HepG2 (cell line): Measurements from ENCODE around the gene PBOV1. TPM values are rescaled to one million over a fixed set of nuclear protein-coding genes. Genes with fewer than 3 reads are reported as not detected.

Source experiments
- ATAC-seq: fragments of 200-7000 bp; cut with Tn5 transposase; 3 replicates; pipeline ENCODE4 v1.9.1; 2020; ENCODE audit warnings: mild to moderate bottlenecking, moderate library complexity
- BruUV-seq: library from RNA; stranded (reverse); fragments of 400-500 nt; replicated peaks from 2 replicates; lab custom pipeline; 2021; lab: Mats Ljungman, UMichigan
- CTCF ChIA-PET: fragments of 300-600 bp; formaldehyde crosslinking; extraction: SDS; loops from one replicate; lab custom pipeline; 2021; ENCODE audit warnings: low total read pairs, inconsistent platforms, low intra/inter-chr PET ratio; lab: Yijun Ruan, JAX
- POLR2A ChIA-PET: fragments of 350-600 bp; sonication (Branson Sonifier 250); formaldehyde crosslinking; loops from one replicate; lab custom pipeline; 2020; ENCODE audit warnings: antibody characterized with exemption, inconsistent platforms; lab: Yijun Ruan, JAX
- DNase-seq: peaks from one replicate; pipeline ENCODE4 v3.0.0-alpha.2; 2015; ENCODE audit warnings: low spot score
- FAIRE-seq: peaks from 3 replicates; lab custom pipeline; 2011; peaks lifted over from hg19 to GRCh38; lab: Jason Lieb, UNC
- H2AFZ ChIP-seq: one replicate; pipeline ENCODE4 v1.6.1; 2011; ENCODE audit warnings: low read length, inconsistent platforms
- H3K27ac ChIP-seq: fragments of 300-600 bp; 3 replicates; pipeline ENCODE4 v1.8.0; 2011; ENCODE audit warnings: mixed run types, mild to moderate bottlenecking, mixed read lengths, low read length, inconsistent platforms; ENCODE audit not compliant: insufficient read depth; ENCODE audit errors: extremely low read length
- H3K27me3 ChIP-seq, 2 experiments: fragments of 200-600 bp in 1 of 2; 2 replicates in 1 of 2; 3 replicates in 1 of 2; pipeline versions ENCODE4 v1.6.0 to v1.8.0; 2011; ENCODE audit warnings: low read length in 2 of 2, mild to moderate bottlenecking in 2 of 2, moderate library complexity in 2 of 2, inconsistent platforms in 1 of 2; ENCODE audit not compliant: insufficient read depth in 2 of 2, control insufficient read depth in 1 of 2
- H3K36me3 ChIP-seq, 2 experiments: fragments of 200-600 bp in 1 of 2; replicated peaks in 1 of 2; 2 replicates in 1 of 2; 3 replicates in 1 of 2; pipeline versions ENCODE4 v1.5.1 to v1.8.0; 2011; ENCODE audit warnings: low read length in 2 of 2, inconsistent platforms in 1 of 2; ENCODE audit not compliant: insufficient read depth in 2 of 2, control insufficient read depth in 1 of 2
- H3K4me1 ChIP-seq: 2 replicates; pipeline ENCODE4 v1.5.1; 2012; ENCODE audit warnings: low read length, inconsistent platforms; ENCODE audit not compliant: insufficient read depth
- H3K4me2 ChIP-seq: 2 replicates; pipeline ENCODE4 v1.6.0; 2011; ENCODE audit warnings: low read depth, low read length, inconsistent platforms
- H3K4me3 ChIP-seq, 3 experiments: fragments of 200-600 bp in 1 of 3; sonication (generic), shearing (Covaris generic) in 1 of 3; replicated peaks in 1 of 3; 2 replicates each; pipeline ENCODE4 v1.5.1; 2011 to 2016; ENCODE audit warnings: low read length in 3 of 3, inconsistent platforms in 2 of 3, low read depth in 2 of 3, mild to moderate bottlenecking in 2 of 3, control low read depth in 1 of 3, mixed read lengths in 1 of 3; ENCODE audit not compliant: insufficient read depth in 1 of 3
- H3K79me2 ChIP-seq: one replicate; pipeline ENCODE4 v1.6.1; 2011; ENCODE audit warnings: low read length, inconsistent platforms; ENCODE audit not compliant: insufficient read depth
- H3K9ac ChIP-seq: 2 replicates; pipeline ENCODE4 v1.6.0; 2011; ENCODE audit warnings: mild to moderate bottlenecking, low read depth, low read length, inconsistent platforms; ENCODE audit not compliant: insufficient read depth
- H3K9me3 ChIP-seq: 2 replicates; pipeline ENCODE4 v1.5.1; 2012; ENCODE audit warnings: mild to moderate bottlenecking, low read length
- H4K20me1 ChIP-seq: 2 replicates; pipeline ENCODE4 v1.6.0; 2011; ENCODE audit warnings: inconsistent platforms, mild to moderate bottlenecking, low read length, moderate library complexity; ENCODE audit not compliant: insufficient read depth
- CEBPZ ChIP-seq: IDR thresholded peaks from 2 replicates; pipeline ENCODE4 v1.6.1; 2012; ENCODE audit warnings: low read length, improper control_type of control experiment
- EED ChIP-seq: sonication (generic); formaldehyde crosslinking; IDR thresholded peaks from 2 replicates; pipeline ENCODE4 v1.5.0; 2020; ENCODE audit warnings: mild to moderate bottlenecking, missing genetic modification reagents
- HOXD1 ChIP-seq: sonication (generic); formaldehyde crosslinking; IDR thresholded peaks from 2 replicates; pipeline ENCODE4 v1.5.0; 2020; ENCODE audit warnings: missing genetic modification reagents
- NFRKB ChIP-seq: fragments of 450-650 bp; IDR thresholded peaks from 2 replicates; pipeline ENCODE4 v1.6.1; 2017
- RAD51 ChIP-seq: fragments of 450-650 bp; IDR thresholded peaks from 2 replicates; pipeline ENCODE4 v1.6.1; 2016; ENCODE audit warnings: borderline replicate concordance
- SOX13 ChIP-seq, 3 experiments: fragments of 450-650 bp in 1 of 3; sonication (generic) in 1 of 3; formaldehyde crosslinking in 1 of 3; IDR thresholded peaks in 2 of 3; conservative IDR thresholded peaks in 1 of 3; 2 replicates each; pipeline versions ENCODE4 v1.5.0 to v1.6.1; 2016 to 2020; ENCODE audit warnings: antibody characterized with exemption in 1 of 3, mild to moderate bottlenecking in 1 of 3, missing compliant biosample characterization in 1 of 3, missing genetic modification reagents in 1 of 3, moderate library complexity in 1 of 3
- TARDBP ChIP-seq: sonication (generic); formaldehyde crosslinking; IDR thresholded peaks from 2 replicates; pipeline ENCODE4 v1.8.0; 2022; ENCODE audit warnings: mild to moderate bottlenecking, missing genetic modification reagents
- TCF7 ChIP-seq: sonication (generic); IDR thresholded peaks from 2 replicates; pipeline ENCODE4 v1.6.1; 2016; ENCODE audit warnings: antibody characterized with exemption, low read depth
- THRA ChIP-seq: sonication (generic); formaldehyde crosslinking; IDR thresholded peaks from 2 replicates; pipeline ENCODE4 v1.4.0; 2020; ENCODE audit warnings: missing genetic modification reagents, borderline replicate concordance
- TOPORS ChIP-seq: sonication (generic); formaldehyde crosslinking; IDR thresholded peaks from 2 replicates; pipeline ENCODE4 v1.8.0; 2023; ENCODE audit warnings: mild to moderate bottlenecking, missing genetic modification reagents
- UBTF ChIP-seq: sonication (generic); formaldehyde crosslinking; IDR thresholded peaks from 2 replicates; pipeline ENCODE4 v1.4.0; 2020; ENCODE audit warnings: mild to moderate bottlenecking, missing genetic modification reagents
- ZNF225 ChIP-seq: sonication (generic); formaldehyde crosslinking; IDR thresholded peaks from 2 replicates; pipeline ENCODE4 v1.4.0; 2020; ENCODE audit warnings: mild to moderate bottlenecking, missing genetic modification reagents
- ZNF264 ChIP-seq: sonication (generic); formaldehyde crosslinking; IDR thresholded peaks from 2 replicates; pipeline ENCODE4 v1.4.0; 2020; ENCODE audit warnings: missing genetic modification reagents
- ZNF580 ChIP-seq: IDR thresholded peaks from 2 replicates; pipeline ENCODE4 v1.6.1; 2016; ENCODE audit warnings: low read depth, borderline replicate concordance
- ZNF776 ChIP-seq: sonication (generic); formaldehyde crosslinking; IDR thresholded peaks from 2 replicates; pipeline ENCODE4 v1.4.0; 2020; ENCODE audit warnings: mild to moderate bottlenecking, missing genetic modification reagents
- WGBS: methylation state at CpG from one replicate; pipeline ENCODE4 v1.1.6; 2017; ENCODE audit warnings: low lambda C conversion rate; 5-methylcytosine and 5-hydroxymethylcytosine counted together
- in situ Hi-C: cut with HindIII; loops from 2 replicates; pipeline ENCODE4 v1.10.0; 2017; ENCODE audit warnings: low pct_unique_long_range_greater_than_20kb; ENCODE audit not compliant: extremely low pct_ligation_motif_present
- intact Hi-C: fragments of 100-400 bp; cut with micrococcal nuclease; formaldehyde crosslinking; loops from one replicate; pipeline ENCODE4 v1.10.0; 2022; ENCODE audit not compliant: unreplicated experiment
- polyA plus RNA-seq, 8 experiments: library from polyadenylated mRNA; depleted of rRNA in 3 of 8; stranded (reverse) in 7 of 8; unstranded in 1 of 8; fragments of >200 nt; fragmentation: Illumina TruSeq in 4 of 8; extraction: Trizol in 4 of 8; gene quantifications; 2 replicates each; pipeline versions ENCODE4 v1.2.1 to v1.2.3, GENCODE V29; 2011 to 2016; ENCODE audit warnings: low read depth in 4 of 8, missing spikeins in 1 of 8, mixed read lengths in 1 of 8; ENCODE audit not compliant: insufficient read depth in 1 of 8
- total RNA-seq, 5 experiments: library from RNA; depleted of rRNA; stranded (reverse); fragments of >200 nt; fragmentation: Illumina TruSeq; extraction: Trizol; gene quantifications; 2 replicates each; pipeline ENCODE4 v1.2.3, GENCODE V29; 2016; ENCODE audit warnings: low read depth in 1 of 5

Gene PBOV1
- total and polyA plus RNA-seq, 2 of the 13 experiments (the other 11 are each of a cell fraction or from before 2014, with no cell fraction given) = not detected

DNA sequence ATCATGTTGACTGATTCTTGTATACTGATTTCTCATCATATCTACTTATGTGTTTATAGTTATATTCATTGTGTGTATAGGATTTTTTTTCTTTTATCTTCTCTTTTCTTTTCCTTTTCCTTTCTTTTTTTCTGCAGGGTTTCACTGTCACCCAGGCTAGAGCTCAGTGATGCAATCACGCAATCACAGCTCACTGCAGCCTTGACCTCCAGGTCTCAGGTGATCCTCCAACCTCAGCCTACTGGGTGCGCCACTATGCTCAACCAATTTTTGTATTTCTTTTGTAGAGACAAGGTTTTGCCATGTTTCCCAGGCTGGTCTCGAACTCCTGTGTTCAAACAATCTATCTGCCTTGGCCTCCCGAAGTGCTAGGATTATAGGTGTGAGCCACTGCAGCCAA is 1.6 kb upstream of the PBOV1 start (continued):
- TF ChIP-seq THRA (peak; percentile 59; the same call in 1 of the 2 replicates), SOX13 (IDR thresholded peaks at IDR 0.05) (no peak), SOX13 (CRISPR knock-in tag; conservative IDR thresholded peaks at IDR 0.05 in 1 of 2, IDR thresholded peaks at IDR 0.05 in 1 of 2) (peak in 1 of 2 experiments; percentile 33; a peak in 1 of 4 replicates), ZNF580 (CRISPR knock-in tag) (no peak), ZNF264 (CRISPR knock-in tag) (no peak)

DNA sequence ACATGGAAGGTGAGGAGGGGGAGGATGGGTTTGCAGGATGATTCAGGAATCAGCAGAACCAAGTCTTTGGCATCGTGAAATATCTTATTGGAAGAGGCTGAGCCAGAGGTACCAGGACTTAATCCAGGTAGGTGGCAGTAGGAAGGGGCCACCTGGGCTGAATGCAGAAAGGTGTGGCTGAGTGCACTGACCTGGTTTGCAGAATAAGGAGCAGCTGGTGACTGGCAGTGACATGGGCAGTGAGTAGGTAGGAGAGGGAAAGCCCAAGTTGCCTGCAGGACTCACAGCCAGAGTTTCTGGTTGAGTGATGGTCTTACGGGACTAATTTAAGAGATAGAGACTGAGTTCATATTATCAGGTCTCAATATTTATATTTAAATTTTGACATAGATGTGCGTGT is 1.1 kb upstream of the PBOV1 start:
- no peak for FAIRE-seq
- Histone ChIP-seq H3K79me2 (no peaks in the 10 kb centered on the region), H3K36me3 (no peaks in the 10 kb centered on the region), H3K27ac (no peak overlapping the region), H3K4me1 (peaks cover 38% of the 10 kb centered on the region), H2AFZ (no peak overlapping the region), H3K27me3 (no peaks in the 10 kb centered on the region), H3K4me2 (no peak overlapping the region), H3K9me3 (no peaks in the 10 kb centered on the region), H4K20me1 (no peaks in the 10 kb centered on the region), H3K4me3 (no peak overlapping the region), H3K9ac (no peak overlapping the region)
- no peak for DNase-seq
- intact Hi-C loops (no loop called here), in situ Hi-C loops (no loop called here)
- no TSS peak for BruUV-seq
- ChIA-PET POLR2A (no interaction called here), CTCF (no interaction called here)
- no peak for ATAC-seq
- TF ChIP-seq EED (CRISPR knock-in tag) = no peak
- TF ChIP-seq TARDBP (CRISPR knock-in tag) = no peak
- no peak for TF ChIP-seq CEBPZ
- no peak for TF ChIP-seq TCF7
- no peak for TF ChIP-seq HOXD1
- no peak for TF ChIP-seq RAD51
- no peak for TF ChIP-seq TOPORS
- TF ChIP-seq UBTF (CRISPR knock-in tag) = no peak
- no peak for TF ChIP-seq ZNF225 (CRISPR knock-in tag)
- TF ChIP-seq NFRKB = no peak
- TF ChIP-seq ZNF776 (CRISPR knock-in tag) = no peak
- WGBS = 70% methylated on average over 3 of the region's 3 CpGs
